Nucleus accumbens (tissue), 56 donors: ENCODE measurements around the gene ADARB2.
"Not testable (repeated sequence)": the region's sequence is repeated elsewhere in the genome, so short reads cannot be mapped to it uniquely, and the experiment has no call there.

Experiments used
- DNase-seq, 56 donors: peaks; one replicate each; lab custom pipeline; 2025; lab: John Stamatoyannopoulos, UW

The ADARB2 gene

GRCh38 chr10:1420661-1421362, 316.5 kb downstream of the ADARB2 start:
- peak in 49 of 56 donors; percentile 8 to 85 (median 51) for DNase-seq

DNA sequence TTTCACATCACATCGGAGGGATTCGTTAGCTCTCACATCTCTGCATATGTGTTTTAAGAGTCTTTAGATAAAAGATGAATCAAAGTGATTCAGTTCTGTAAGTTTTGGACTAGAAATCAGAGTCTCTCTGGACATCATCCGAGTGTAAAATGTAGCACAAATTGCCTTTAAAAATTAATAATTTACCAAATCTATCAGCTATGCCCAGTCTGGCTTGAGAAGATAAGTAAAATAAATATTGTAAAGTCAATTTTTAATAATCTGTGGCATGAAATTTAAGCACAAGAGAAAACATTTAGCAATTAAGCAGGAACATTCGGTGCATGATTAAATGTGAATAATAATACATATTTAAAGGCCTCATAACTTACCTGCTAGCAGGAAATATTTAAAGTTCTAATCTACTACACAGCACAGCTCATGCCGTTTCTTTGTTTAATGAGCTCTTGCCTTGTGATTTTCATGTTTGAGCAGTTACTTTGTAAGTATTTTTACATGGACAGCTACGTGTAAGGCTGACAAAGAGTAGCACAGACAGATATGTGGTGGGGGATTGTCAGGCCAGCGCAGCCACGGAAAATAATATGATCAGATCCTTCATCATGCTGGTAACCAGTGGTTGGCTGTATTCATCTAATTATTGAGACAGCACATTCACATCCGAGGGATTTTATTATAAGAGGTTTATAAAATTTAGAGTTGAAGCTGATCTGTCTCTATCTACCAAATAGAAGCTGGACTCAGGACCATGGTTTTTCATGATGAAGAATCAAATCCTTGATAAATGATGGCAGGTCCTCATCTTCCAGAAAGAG, 317.3 kb downstream of the ADARB2 start:
- no peak for DNase-seq

GRCh38 chr10:1418031-1418550, 319.2 kb downstream of the ADARB2 start:
- no peak for DNase-seq

GRCh38 chr10:1417574-1417973, 319.8 kb downstream of the ADARB2 start:
- no peak for DNase-seq

GRCh38 chr10:1416456-1417037, 320.8 kb downstream of the ADARB2 start:
- no peak for DNase-seq

DNA sequence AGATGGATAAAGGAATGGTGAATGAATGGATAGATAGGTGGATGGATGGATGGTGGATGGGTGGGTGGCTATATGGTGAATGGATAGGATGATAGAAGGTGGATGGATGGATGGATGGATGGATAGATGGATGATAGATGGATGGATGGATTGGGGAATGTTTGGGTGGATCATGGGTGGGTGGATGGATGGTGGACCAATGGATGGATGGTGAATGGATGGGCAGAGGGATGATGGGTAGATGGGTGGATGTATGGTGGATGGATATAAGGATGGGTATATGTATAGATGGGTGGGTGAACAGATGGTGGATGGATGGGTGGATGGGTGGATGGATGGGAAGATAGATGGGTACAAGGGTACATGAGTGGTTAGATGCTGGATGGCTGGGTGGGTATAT, 322.4 kb downstream of the ADARB2 start:
- no peak for DNase-seq

- DNase-seq: not testable (repeated sequence)
Measured at GRCh38 chr10:1414346-1414745, 323.0 kb downstream of the ADARB2 start.

DNA sequence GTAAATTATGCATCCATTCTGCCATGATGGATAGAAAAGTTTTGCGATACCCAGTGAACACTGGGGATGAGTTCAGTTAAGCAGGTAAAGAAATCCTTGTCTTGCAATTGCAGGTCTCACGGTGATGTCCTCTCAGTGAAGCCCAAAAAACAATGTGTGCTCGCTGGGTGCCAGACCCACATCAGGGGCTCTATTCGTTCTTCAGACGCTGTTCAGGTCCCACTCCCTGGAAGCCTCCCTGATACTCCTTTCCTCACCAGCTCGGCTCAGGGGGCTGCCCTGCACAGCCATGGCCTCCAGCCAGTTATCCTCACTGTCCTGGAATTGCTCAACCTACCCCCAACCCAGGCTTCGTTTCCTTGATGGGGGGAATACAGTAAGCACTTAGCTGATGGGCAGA, 323.5 kb downstream of the ADARB2 start:
- no peak for DNase-seq

DNA sequence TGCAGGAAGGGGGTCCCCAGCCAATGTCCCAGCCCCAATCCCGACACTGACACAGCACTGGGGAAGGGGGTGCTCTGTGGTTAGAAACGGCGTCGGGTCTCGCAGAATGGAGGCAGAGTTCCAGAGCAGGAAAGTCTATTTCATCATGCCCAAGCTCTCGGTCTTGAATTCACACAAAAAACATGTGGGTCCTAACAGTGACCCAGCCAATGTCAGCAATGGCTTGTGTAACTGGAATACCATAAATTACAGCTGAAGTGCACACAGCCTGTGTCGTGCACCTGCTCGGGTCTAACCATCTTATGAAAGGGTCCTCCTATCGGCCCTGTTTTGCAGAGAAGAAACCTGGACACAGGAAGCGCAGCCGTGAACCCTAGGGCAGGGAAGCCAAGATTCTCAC, 324.1 kb downstream of the ADARB2 start:
- DNase-seq: no peak

DNA sequence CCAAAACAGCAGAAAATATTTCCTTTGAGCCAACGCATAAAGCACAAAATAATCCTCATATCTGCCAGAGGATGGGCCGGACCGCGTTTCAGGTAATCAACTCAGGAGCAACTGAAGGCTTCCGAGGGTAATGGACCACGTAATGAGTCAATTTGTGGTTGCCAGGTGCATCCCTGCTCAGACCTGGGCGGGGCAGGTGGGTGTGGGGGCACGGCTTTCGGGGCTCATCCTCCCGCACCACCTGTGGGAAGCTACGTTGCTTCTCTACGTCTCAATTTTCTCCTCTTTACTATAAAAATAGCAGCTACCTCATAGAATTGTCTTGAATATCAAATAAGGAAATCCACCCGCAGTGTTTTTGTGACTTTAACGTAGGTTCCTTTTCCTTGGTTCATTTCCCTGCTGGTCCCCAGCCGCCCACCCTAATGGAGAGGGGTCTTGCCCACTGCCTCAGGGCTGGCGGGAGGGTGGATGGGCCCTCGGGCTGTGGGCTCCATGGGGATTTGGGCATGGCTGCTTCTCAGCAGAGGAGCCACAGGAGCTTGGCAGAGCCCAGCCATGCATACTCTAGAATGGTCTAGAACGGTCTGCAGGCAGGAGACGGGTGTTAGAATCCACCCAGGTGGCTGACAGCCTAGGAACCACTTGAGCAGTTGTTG, 324.7 kb downstream of the ADARB2 start:
- DNase-seq: no peak

DNA sequence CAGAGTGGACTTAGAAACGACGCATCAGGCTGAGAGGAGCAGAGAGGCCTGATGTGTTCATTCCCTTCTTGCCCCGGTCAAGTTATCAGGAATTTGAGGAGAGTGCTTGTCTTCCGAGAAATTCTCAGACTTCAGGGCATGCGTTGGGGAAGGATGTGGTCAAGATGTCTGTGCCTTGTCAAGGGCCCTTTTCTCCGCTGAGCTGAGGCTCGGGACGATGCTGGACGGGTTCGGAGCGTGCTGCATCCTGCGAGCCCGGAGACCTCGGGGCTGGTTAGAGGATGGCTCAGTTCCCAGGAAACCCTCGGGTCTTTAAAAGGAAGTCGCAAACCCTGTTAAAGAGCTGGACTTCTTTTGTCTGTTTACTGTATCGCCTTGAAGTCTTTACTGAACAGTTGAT, 325.4 kb downstream of the ADARB2 start:
- no peak for DNase-seq

DNA sequence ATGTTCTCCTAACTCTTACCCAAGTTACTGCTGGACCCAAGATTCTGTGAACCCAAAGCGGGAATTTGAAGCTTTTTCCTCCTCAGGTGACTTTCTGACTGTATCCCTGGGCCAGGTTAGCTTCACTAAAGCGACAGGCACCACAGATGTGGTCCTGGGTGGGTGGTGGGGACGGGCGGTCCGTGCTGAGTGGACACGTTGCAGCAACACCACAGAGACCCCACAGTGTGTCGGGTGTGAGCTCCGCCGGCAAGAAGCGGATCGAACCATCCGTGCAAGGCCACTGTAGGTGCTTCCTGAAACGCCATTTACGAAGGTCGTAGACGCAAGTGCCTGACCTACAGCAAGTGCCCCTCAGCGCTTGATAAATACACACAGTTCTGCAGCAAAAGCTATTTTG, 325.9 kb downstream of the ADARB2 start:
- DNase-seq: no peak

GRCh38 chr10:1410469-1411395, 326.6 kb downstream of the ADARB2 start:
- DNase-seq: no peak

- DNase-seq: no peak
Measured at GRCh38 chr10:1410032-1410431, 327.3 kb downstream of the ADARB2 start.

DNA sequence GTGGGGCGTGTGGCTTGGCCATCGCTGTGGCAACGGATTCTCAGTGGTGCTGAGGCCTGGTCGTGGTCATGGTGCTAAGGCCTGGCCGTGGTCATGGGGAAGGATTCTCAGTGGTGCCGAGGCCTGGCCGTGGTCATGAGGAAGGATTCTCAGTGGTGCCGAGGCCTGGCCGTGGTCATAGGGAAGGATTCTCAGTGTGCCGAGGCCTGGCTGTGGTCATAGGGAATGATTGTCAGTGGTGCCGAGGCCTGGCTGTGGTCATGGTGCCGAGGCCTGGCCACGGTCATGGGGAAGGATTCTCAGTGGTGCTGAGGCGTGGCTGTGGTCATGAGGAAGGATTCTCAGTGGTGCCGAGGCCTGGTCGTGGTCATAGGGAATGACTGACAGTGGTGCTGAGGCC, 327.9 kb downstream of the ADARB2 start:
- no peak for DNase-seq

DNA sequence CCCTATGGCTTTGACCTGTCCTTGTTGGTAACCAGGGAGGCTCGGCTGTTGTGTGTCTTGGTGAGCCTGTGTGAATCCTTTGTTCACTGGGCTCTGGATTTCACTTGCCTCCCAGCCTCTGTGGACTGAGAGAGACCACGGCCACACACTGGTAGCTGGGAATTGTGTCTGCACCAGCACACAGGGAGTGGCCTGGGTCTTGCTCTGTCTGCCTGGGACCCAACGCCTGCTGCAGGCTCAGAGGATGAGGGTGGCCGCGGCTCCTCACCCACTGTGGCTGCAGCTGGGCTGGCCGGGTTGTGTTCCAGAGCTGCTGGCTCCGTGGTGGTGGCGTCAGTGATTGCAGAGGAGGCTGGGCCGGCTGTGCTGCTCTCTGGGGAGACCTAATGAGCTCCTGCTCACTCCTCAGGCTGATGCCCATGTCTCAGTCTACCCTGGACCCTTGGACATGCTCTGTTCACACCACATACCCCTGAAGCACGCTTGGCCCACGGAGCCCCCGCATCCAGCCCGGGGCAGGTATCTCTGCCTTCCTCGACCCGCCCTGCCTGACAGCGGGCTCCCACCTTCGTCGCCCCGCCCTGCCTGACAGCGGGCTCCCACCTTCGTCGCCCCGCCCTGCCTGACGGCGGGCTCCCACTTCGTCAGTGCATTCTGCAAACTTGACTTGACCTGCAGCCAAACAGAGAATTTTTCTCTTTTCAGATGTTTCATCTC, 328.5 kb downstream of the ADARB2 start:
- no peak for DNase-seq

DNA sequence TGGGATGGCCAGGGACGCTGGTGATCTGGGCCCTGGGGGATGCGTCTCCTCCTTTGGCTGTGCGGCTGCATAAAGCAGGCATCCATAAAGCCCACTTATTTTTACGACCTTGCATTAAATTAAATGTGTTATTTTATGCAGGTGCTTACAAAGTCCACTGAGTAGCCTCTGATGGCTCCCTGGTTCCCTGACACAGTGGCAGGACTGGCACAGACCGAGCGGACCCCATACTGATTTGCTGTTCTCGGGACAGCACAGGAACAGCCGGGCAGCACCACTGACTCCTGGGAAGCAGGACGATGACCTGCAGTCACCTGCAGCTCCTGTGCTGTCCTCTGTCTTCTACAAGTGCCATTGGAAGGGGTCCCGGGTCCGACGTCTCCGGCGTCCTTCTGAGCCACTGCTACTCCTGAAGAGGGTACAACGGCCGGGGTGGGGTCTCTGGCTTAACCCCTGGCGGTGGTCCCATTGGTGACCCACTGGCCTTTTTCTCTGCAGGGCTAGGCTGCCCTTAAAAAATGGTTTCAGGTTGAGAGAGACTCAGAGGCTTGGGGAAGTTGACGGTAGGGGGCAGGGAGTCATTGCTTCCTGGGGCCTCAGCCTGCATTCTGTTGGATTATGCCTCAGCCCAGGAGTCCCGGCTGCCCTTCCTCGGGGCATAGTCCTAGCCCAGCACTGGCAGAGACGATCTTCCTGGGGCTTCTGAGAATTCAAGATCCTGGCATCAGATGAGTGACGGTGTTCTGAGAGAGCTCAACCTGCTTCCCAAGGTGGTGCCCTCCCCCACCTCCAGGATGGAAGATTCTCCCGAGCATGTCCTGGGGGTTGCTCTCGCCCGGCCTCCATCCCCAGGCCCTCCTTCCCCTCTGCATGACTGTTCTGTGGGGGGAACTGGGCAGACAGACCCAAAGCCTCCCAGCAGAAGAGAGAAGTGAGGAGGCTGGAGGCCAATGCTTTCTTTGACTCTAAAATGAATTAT, 330.1 kb downstream of the ADARB2 start:
- DNase-seq: no peak
